GM13976 (cell line): ENCODE measurements around the gene CDKN2A.

Experiments
- DNase-seq: peaks from one replicate; pipeline ENCODE4 v3.0.0; 2012; ENCODE audit warnings: low spot score
- in situ Hi-C: fragments of 300-500 bp; cut with MboI; formaldehyde crosslinking; loops from one replicate; pipeline ENCODE4 v1.12.0; 2022; ENCODE audit warnings: low sequenced_read_pairs, mixed read lengths, inconsistent platforms; ENCODE audit not compliant: unreplicated experiment
- TF ChIP-seq, protein P1 (sequence below): IDR thresholded peaks from 2 replicates; pipeline ENCODE4 v1.5.1; 2012; ENCODE audit warnings: borderline replicate concordance, mild to moderate bottlenecking; ENCODE audit not compliant: insufficient read depth; ENCODE audit errors: extremely low read depth, missing control alignments, control extremely low read depth

The CDKN2A gene

GRCh38 chr9:21997480-21997879 lies 3.3 kb upstream of the CDKN2A start:
- DNase-seq, result no peak
- TF ChIP-seq, protein P1, sequence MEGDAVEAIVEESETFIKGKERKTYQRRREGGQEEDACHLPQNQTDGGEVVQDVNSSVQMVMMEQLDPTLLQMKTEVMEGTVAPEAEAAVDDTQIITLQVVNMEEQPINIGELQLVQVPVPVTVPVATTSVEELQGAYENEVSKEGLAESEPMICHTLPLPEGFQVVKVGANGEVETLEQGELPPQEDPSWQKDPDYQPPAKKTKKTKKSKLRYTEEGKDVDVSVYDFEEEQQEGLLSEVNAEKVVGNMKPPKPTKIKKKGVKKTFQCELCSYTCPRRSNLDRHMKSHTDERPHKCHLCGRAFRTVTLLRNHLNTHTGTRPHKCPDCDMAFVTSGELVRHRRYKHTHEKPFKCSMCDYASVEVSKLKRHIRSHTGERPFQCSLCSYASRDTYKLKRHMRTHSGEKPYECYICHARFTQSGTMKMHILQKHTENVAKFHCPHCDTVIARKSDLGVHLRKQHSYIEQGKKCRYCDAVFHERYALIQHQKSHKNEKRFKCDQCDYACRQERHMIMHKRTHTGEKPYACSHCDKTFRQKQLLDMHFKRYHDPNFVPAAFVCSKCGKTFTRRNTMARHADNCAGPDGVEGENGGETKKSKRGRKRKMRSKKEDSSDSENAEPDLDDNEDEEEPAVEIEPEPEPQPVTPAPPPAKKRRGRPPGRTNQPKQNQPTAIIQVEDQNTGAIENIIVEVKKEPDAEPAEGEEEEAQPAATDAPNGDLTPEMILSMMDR, result no peak
- in situ Hi-C loops, result no loop called here

DNA sequence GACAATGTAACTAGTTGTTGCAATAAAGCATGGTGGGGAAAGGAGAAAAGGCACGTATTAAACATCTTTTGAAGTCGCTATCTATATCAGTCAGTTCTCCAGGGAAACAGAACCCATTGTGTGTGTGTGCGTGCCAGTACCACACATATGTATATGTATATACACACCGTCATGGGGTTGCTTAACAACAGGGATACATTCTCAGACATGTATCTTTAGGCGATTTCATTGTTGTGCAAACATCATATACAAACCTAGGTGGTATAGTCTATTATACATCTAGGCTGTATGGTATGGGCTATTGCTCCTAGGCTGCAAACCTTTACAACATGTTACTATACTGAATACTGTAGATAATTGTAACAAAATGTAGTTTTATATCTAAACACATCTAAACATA lies 2.7 kb upstream of the CDKN2A start:
- in situ Hi-C loops, result no loop called here
- TF ChIP-seq, protein P1, result no peak
- DNase-seq, result no peak

- no peak for DNase-seq
- TF ChIP-seq, protein P1, result no peak
- in situ Hi-C loops, result no loop called here
Measured at GRCh38 chr9:21996438-21996837, 2.2 kb upstream of the CDKN2A start.

DNA sequence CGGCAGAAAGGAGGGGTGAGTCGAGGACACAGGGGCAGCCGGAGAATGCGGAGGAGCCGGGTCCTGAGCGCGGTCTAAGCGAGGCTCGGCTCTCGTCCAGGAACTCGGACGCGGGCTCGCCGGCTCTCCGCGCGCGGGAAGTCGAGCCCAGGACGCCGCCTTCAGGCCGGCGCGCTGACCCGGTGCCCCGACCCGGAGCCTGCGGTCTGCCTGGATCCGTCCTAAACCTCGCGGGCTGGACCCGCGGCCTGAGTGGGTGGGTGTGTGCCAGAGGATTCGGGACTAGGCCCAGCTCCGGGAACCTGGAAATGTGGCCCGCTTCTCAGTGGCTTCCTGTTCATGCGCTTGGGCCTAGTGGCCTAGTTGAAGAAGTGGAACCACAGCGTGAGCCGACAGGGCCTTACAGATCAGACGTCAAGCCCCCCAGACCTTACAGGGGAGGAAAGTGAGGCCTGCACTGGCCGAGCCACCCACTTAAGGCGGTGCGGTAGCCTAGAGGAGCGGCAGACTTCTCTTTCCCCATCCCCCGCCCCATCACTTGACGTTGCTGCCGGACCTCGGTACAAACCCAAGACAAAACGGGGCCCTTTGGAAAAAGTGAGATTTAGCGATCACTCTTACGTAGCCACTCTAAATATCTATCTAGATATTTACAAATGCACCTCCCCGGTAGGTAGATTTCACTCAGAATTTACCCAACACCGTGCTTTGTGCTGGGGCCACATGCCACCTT lies 1.6 kb upstream of the CDKN2A start:
- DNase-seq, result peak; percentile 52
- TF ChIP-seq, protein P1, result peak; percentile 8
- in situ Hi-C loops, result no loop called here

DNA sequence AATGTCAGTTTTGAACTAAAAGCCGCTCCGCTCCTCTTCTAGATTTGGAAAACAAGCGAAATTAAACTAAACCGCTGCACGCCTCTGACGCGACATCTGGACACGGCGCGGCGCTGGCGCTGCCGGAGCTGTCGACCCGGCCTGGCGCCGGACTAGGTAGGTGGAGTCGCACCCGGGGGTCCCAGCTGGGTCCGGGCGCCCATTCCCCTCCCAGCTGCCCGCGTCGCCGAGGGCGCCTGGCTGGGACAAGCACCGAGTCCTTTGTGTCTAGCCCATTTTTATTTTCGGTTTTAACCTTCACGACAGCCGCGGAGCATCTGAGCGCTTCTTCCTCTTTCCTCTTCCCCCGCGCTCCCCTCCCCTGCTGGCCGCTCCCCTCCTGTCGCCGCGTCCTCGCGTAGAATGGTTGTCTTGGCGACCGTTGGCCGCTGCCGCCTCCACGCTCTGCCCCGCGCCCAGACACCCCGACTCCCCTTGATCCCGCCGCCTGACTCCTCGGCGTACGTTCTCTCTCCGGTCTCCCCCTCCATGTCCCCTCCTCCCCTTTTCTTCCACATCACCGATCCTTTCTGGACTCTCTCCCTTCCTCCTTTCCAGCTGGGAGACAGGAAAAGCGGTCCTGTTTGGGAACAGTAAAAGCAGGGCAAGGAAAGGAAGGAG lies 944 bp upstream of the CDKN2A start:
- peak; percentile 90 for DNase-seq
- TF ChIP-seq, protein P1, result no peak
- in situ Hi-C loops, result no loop called here

- in situ Hi-C loops, result no loop called here
- peak; percentile 74 for DNase-seq
- TF ChIP-seq, protein P1, result peak; percentile 22
Measured at GRCh38 chr9:21994556-21995005, 389 bp upstream of the CDKN2A start, which contains the start of gene CDKN2B-AS1. Gene CDKN2B-AS1 (plus strand): TSS chr9:21994791.
